OCI-LY1 (cell line): ENCODE measurements around the gene DHPS.

Experiments used
- EZH2 ChIP-seq: fragments of 200-600 bp; sonication (generic), shearing (Covaris generic); IDR thresholded peaks from 2 replicates; pipeline ENCODE4 v1.8.0; 2017; ENCODE audit warnings: borderline replicate concordance, mixed run types, mild to moderate bottlenecking, antibody characterized with exemption, low read length, moderate library complexity, mixed read lengths
- TF ChIP-seq, protein P1 (sequence below): fragments of 200-600 bp; sonication (generic), shearing (Covaris generic); IDR thresholded peaks from 2 replicates; pipeline ENCODE4 v1.5.1; 2017; ENCODE audit warnings: mild to moderate bottlenecking, antibody characterized with exemption, low read length, moderate library complexity, mixed read lengths

DNA sequence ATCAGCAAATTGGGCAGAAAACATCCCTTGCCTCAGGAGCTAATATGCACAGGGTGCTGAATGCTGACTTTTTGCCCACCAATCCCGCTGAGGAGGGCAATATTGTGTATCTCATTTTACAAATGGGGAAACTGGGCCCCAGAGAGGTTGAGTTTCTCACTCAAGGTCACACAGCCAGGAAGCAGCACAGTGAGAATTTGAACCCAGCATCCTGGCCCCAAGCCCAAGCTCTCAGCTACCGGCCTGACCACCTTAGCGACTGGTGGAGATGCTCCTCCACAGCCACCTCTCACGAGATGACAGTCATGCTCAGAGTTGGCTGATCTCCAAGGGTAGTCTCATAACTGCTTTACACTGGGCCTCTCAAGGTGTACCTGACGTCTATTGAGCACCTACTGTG lies 11.3 kb upstream of the DHPS start:
- TF ChIP-seq, protein P1, sequence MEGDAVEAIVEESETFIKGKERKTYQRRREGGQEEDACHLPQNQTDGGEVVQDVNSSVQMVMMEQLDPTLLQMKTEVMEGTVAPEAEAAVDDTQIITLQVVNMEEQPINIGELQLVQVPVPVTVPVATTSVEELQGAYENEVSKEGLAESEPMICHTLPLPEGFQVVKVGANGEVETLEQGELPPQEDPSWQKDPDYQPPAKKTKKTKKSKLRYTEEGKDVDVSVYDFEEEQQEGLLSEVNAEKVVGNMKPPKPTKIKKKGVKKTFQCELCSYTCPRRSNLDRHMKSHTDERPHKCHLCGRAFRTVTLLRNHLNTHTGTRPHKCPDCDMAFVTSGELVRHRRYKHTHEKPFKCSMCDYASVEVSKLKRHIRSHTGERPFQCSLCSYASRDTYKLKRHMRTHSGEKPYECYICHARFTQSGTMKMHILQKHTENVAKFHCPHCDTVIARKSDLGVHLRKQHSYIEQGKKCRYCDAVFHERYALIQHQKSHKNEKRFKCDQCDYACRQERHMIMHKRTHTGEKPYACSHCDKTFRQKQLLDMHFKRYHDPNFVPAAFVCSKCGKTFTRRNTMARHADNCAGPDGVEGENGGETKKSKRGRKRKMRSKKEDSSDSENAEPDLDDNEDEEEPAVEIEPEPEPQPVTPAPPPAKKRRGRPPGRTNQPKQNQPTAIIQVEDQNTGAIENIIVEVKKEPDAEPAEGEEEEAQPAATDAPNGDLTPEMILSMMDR: no peak
- TF ChIP-seq EZH2: no peak
